Stimulated activated CD8-positive, alpha-beta memory T cell treated with anti-CD3 and anti-CD28 coated beads, Interleukin-12 subunit alpha, Interleukin-12 subunit beta, amount 100 ng/mL, for 1 hour (primary cell): ENCODE data around the gene WNK3.

Experiments used
- DNase-seq: peaks from one replicate; pipeline ENCODE4 v3.0.0-alpha.2; 2020; ENCODE audit warnings: low read depth

Gene WNK3

GRCh38 chrX:54238588-54238987 lies 119.3 kb downstream of the WNK3 start:
- DNase-seq = no peak

GRCh38 chrX:54237014-54237413 lies 120.8 kb downstream of the WNK3 start:
- DNase-seq = no peak

GRCh38 chrX:54230435-54231148 lies 127.3 kb downstream of the WNK3 start:
- no peak for DNase-seq

GRCh38 chrX:54223581-54223980 lies 134.3 kb downstream of the WNK3 start:
- no peak for DNase-seq

GRCh38 chrX:54213603-54214002 lies 144.2 kb downstream of the WNK3 start:
- no peak for DNase-seq

- no peak for DNase-seq
These were observed 149.3 kb downstream of the WNK3 start for GRCh38 chrX:54208531-54208930.

- DNase-seq = no peak
These were observed 159.6 kb downstream of the WNK3 start for GRCh38 chrX:54198262-54198661.

GRCh38 chrX:54194982-54195588 lies 162.8 kb downstream of the WNK3 start:
- no peak for DNase-seq

- DNase-seq = no peak
These were observed 164.6 kb downstream of the WNK3 start for GRCh38 chrX:54193085-54193821.

- DNase-seq = no peak
These were observed 173.4 kb downstream of the WNK3 start for GRCh38 chrX:54184474-54184873.

- DNase-seq = peak; percentile 35
These were observed 174.8 kb downstream of the WNK3 start, which contains the start of gene FAM120C for GRCh38 chrX:54182864-54183613. Gene FAM120C, minus strand, starts transcription at chrX:54183254. Its CDS starts 56 bp downstream, at chrX:54183198.

GRCh38 chrX:54182194-54182863 lies 175.5 kb downstream of the WNK3 start:
- peak; percentile 36 for DNase-seq

GRCh38 chrX:54181202-54181953 lies 176.5 kb downstream of the WNK3 start:
- DNase-seq = no peak

- DNase-seq = no peak
These were observed 177.4 kb downstream of the WNK3 start for GRCh38 chrX:54180403-54180802.

GRCh38 chrX:54178100-54178940 lies 179.5 kb downstream of the WNK3 start:
- DNase-seq = no peak

GRCh38 chrX:54177306-54177705 lies 180.5 kb downstream of the WNK3 start:
- no peak for DNase-seq

- no peak for DNase-seq
These were observed 184.1 kb downstream of the WNK3 start for GRCh38 chrX:54173791-54174190.

GRCh38 chrX:54172455-54172854 lies 185.4 kb downstream of the WNK3 start:
- DNase-seq = no peak

GRCh38 chrX:54171527-54172250 lies 186.2 kb downstream of the WNK3 start:
- DNase-seq = no peak
